Liver (tissue), 3 donors: ENCODE measurements around the gene OLIG1.

Source experiments
- FOXA1 ChIP-seq: IDR thresholded peaks from 2 replicates; pipeline ENCODE4 v1.6.1; 2016; ENCODE audit warnings: antibody characterized with exemption
- FOXA2 ChIP-seq: IDR thresholded peaks from 2 replicates; pipeline ENCODE4 v1.6.1; 2016; ENCODE audit warnings: antibody characterized with exemption
- HNF4G ChIP-seq: IDR thresholded peaks from 2 replicates; pipeline ENCODE4 v1.6.1; 2016; ENCODE audit warnings: antibody characterized with exemption
- NR2F2 ChIP-seq: IDR thresholded peaks from 2 replicates; pipeline ENCODE4 v1.6.1; 2016; ENCODE audit warnings: antibody characterized with exemption
- RAD21 ChIP-seq, 2 donors: IDR thresholded peaks; 2 replicates each; pipeline ENCODE4 v1.6.1; 2016; ENCODE audit warnings: antibody characterized with exemption in 2 of 2, mild to moderate bottlenecking in 2 of 2
- SP1 ChIP-seq: IDR thresholded peaks from 2 replicates; pipeline ENCODE4 v1.6.1; 2018; ENCODE audit warnings: antibody characterized with exemption, mild to moderate bottlenecking
- YY1 ChIP-seq: IDR thresholded peaks from 2 replicates; pipeline ENCODE4 v1.6.1; 2016; ENCODE audit warnings: antibody characterized with exemption, mild to moderate bottlenecking
- TF ChIP-seq, protein P1 (sequence below): fragments of 150-350 bp; IDR thresholded peaks from 2 replicates; pipeline ENCODE4 v1.5.1; 2017; ENCODE audit warnings: improper control_type of control experiment, low read depth, low read length; ENCODE audit not compliant: missing input control
- TF ChIP-seq, protein P2 (sequence below): IDR thresholded peaks from 2 replicates; pipeline ENCODE4 v1.6.1; 2016; ENCODE audit warnings: antibody characterized with exemption, mild to moderate bottlenecking
- donor health status: healthy.
- donor health status: healthy.

DNA sequence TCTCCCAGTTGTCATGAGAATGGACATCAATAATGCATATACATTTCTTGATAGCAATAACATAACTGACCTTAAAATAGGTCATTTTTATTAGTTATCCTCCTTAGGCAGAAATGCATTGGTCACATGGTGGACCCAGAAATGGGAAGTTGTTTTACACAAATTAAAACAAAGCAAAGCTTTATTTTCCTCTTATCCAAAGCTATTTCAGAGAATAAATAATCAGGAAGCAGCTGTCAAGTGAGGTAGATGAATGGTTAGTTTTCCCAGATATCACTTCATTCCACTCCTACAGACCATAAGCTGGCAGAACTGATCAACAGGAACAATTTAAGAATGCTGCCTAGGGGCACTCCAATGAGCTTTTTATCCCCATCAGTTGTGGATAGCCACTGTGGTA, 16.0 kb upstream of the OLIG1 start:
- TF ChIP-seq, protein P1, sequence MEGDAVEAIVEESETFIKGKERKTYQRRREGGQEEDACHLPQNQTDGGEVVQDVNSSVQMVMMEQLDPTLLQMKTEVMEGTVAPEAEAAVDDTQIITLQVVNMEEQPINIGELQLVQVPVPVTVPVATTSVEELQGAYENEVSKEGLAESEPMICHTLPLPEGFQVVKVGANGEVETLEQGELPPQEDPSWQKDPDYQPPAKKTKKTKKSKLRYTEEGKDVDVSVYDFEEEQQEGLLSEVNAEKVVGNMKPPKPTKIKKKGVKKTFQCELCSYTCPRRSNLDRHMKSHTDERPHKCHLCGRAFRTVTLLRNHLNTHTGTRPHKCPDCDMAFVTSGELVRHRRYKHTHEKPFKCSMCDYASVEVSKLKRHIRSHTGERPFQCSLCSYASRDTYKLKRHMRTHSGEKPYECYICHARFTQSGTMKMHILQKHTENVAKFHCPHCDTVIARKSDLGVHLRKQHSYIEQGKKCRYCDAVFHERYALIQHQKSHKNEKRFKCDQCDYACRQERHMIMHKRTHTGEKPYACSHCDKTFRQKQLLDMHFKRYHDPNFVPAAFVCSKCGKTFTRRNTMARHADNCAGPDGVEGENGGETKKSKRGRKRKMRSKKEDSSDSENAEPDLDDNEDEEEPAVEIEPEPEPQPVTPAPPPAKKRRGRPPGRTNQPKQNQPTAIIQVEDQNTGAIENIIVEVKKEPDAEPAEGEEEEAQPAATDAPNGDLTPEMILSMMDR, result no peak
- TF ChIP-seq FOXA1 (no peak), HNF4G (no peak), YY1 (no peak), SP1 (no peak), FOXA2 (no peak), NR2F2 (no peak), RAD21 (IDR thresholded peaks at IDR 0.05) (no peak)
- TF ChIP-seq, protein P2, sequence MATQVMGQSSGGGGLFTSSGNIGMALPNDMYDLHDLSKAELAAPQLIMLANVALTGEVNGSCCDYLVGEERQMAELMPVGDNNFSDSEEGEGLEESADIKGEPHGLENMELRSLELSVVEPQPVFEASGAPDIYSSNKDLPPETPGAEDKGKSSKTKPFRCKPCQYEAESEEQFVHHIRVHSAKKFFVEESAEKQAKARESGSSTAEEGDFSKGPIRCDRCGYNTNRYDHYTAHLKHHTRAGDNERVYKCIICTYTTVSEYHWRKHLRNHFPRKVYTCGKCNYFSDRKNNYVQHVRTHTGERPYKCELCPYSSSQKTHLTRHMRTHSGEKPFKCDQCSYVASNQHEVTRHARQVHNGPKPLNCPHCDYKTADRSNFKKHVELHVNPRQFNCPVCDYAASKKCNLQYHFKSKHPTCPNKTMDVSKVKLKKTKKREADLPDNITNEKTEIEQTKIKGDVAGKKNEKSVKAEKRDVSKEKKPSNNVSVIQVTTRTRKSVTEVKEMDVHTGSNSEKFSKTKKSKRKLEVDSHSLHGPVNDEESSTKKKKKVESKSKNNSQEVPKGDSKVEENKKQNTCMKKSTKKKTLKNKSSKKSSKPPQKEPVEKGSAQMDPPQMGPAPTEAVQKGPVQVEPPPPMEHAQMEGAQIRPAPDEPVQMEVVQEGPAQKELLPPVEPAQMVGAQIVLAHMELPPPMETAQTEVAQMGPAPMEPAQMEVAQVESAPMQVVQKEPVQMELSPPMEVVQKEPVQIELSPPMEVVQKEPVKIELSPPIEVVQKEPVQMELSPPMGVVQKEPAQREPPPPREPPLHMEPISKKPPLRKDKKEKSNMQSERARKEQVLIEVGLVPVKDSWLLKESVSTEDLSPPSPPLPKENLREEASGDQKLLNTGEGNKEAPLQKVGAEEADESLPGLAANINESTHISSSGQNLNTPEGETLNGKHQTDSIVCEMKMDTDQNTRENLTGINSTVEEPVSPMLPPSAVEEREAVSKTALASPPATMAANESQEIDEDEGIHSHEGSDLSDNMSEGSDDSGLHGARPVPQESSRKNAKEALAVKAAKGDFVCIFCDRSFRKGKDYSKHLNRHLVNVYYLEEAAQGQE, result no peak
